Germinal center (tissue), 1 donor: ENCODE measurements around the gene AIFM1.
A peak's percentile ranks its signal among the peaks of the same experiment; 100 is the strongest.

Experiments used
- DNase-seq: peaks from one replicate; pipeline ENCODE4 v3.0.0; 2012; ENCODE audit warnings: mixed read lengths, low spot score

AIFM1 gene

GRCh38 chrX:130165703-130166502 lies at the start of gene AIFM1:
Gene AIFM1 (minus strand): TSS chrX:130165841. CDS start chrX:130165656, 185 bp downstream.
- DNase-seq = peak; percentile 86

GRCh38 chrX:130213376-130213775 lies 47.7 kb upstream of the AIFM1 start:
- DNase-seq = no peak

GRCh38 chrX:130212371-130212770 lies 46.7 kb upstream of the AIFM1 start:
- DNase-seq = no peak

- no peak for DNase-seq
Observed at GRCh38 chrX:130211415-130212186, 46.0 kb upstream of the AIFM1 start.

- DNase-seq = no peak
Observed at GRCh38 chrX:130204647-130205046, 39.0 kb upstream of the AIFM1 start.

- DNase-seq = no peak
Observed at GRCh38 chrX:130197464-130197863, 31.8 kb upstream of the AIFM1 start.

GRCh38 chrX:130196466-130196865 lies 30.8 kb upstream of the AIFM1 start:
- no peak for DNase-seq

- DNase-seq = no peak
Observed at GRCh38 chrX:130190801-130191200, 25.2 kb upstream of the AIFM1 start.

- no peak for DNase-seq
Observed at GRCh38 chrX:130186651-130187050, 21.0 kb upstream of the AIFM1 start.

- no peak for DNase-seq
Observed at GRCh38 chrX:130184857-130185256, 19.2 kb upstream of the AIFM1 start.

GRCh38 chrX:130184168-130184567 lies 18.5 kb upstream of the AIFM1 start:
- no peak for DNase-seq

- DNase-seq = no peak
Observed at GRCh38 chrX:130179579-130180215, 14.1 kb upstream of the AIFM1 start.

- DNase-seq = no peak
Observed at GRCh38 chrX:130179170-130179569, 13.5 kb upstream of the AIFM1 start.

- DNase-seq = no peak
Observed at GRCh38 chrX:130176942-130177341, 11.3 kb upstream of the AIFM1 start.

GRCh38 chrX:130176354-130176776 lies 10.7 kb upstream of the AIFM1 start:
- peak; percentile 55 for DNase-seq

- DNase-seq = no peak
Observed at GRCh38 chrX:130174937-130175336, 9.3 kb upstream of the AIFM1 start.

- DNase-seq = no peak
Observed at GRCh38 chrX:130174045-130174704, 8.5 kb upstream of the AIFM1 start.

- DNase-seq = no peak
Observed at GRCh38 chrX:130173190-130173895, 7.7 kb upstream of the AIFM1 start.

- DNase-seq = no peak
Observed at GRCh38 chrX:130172127-130172845, 6.6 kb upstream of the AIFM1 start.

GRCh38 chrX:130171446-130172126 lies 5.9 kb upstream of the AIFM1 start, which contains the start of gene RAB33A:
Gene RAB33A (plus strand): TSS chrX:130171962. CDS start chrX:130172063, 101 bp downstream.
- peak; percentile 33 for DNase-seq
